G401.6 (cell line): ENCODE results near the gene MAD2L2.

Source experiments
- FAIRE-seq: peaks from 2 replicates; lab custom pipeline; 2012; peaks lifted over from hg19 to GRCh38; lab: Jason Lieb, UNC

MAD2L2 gene

DNA sequence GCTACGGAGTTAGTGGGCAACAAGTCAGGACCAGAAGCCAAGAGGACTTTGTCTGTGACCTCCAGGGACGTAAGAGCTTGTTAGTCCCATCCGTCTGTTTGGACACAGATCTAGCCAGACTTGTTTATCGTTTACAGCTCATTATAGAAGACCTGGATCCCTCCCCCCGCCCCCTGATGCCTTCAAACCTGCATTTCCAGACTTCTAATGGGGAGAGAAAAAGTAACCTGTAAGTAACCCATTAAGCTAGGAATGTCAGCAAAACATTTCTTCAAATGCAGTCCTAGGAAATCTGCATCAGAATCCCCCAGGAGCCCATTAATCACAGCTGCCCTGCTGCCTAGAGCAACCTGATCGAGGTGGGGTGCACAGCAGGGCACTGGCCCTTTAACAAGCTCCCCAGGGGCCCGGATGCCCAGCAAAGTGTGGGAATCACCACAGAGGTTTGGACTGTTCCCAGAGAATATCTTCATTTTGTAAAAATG is 1.4 kb upstream of the MAD2L2 start:
- FAIRE-seq, result no peak

GRCh38 chr1:11680270-11681070 is 478 bp downstream of the MAD2L2 start:
- no peak for FAIRE-seq

DNA sequence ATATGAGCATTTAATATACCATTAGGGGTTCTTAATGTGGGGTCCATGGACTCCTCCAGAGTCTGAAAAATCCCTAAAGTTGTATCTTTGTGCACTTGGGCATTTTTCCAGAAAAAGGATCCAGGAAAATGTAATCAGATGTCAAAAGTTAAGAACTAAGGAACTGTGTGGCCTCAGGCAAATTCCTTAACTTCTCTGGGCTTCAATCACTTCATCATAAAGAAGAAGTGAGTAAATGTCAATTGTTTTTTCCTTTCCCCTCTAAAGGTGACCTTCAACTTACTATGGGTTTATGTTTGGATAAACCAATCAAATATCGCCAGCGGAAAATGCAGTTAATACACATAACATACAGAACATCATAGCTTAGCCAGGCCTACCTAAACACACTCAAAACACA is 2.5 kb downstream of the MAD2L2 start:
- no peak for FAIRE-seq

DNA sequence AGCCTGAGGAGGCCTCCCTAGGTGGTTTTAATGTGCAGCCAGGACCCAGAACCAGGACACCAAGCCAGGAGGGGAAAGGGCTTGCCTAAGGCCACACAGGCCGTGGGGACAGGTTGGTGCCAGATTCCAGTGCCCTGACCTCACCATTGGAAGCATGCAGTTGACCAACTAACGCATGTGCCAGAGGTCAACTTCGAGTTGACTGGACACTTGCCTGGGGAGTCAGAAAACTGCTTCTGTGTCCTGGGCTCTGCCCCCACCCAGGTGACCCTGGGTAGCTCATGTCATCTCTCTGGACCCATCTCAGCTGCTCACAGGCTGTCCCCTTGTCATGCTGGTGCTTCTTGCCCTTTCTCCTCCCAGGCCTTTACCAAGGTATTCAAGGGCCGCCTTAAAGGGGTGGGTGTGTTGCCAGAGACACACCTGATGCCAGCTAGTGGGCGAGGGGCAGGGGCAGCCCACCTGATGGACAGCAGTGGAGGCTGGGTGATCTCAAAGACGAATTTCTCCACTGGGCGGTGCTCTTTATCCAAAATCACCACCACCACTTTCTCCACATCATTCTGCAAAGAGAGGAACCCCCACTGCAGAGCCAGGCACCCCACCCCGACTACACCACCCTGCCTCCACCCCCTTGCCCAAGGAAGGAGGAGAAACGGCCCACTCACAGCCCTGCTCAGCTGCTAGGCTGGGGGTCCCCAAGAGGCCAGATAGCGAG is 4.4 kb downstream of the MAD2L2 start:
- FAIRE-seq, result no peak

GRCh38 chr1:11675325-11675724 is 5.6 kb downstream of the MAD2L2 start:
- FAIRE-seq, result no peak

DNA sequence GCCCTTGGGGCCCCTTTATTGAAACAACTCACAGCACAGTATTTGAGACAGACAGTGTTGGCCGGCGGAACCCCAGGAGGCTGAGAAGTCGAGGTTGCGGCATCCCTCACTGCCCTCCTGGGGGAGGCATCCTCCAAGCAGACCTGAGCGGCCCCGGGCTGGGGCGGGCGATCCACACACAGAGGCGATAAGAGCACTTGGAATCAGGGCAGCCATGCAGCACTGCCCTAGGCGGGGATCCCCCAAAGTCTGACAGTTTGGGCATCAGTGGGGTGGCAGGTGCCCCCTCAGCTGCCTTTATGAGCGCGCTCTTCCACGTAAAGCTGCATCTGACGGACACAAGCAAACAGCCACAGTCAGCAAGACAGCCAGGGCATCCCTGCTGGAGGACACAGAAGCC is 6.5 kb downstream of the MAD2L2 start:
- no peak for FAIRE-seq

DNA sequence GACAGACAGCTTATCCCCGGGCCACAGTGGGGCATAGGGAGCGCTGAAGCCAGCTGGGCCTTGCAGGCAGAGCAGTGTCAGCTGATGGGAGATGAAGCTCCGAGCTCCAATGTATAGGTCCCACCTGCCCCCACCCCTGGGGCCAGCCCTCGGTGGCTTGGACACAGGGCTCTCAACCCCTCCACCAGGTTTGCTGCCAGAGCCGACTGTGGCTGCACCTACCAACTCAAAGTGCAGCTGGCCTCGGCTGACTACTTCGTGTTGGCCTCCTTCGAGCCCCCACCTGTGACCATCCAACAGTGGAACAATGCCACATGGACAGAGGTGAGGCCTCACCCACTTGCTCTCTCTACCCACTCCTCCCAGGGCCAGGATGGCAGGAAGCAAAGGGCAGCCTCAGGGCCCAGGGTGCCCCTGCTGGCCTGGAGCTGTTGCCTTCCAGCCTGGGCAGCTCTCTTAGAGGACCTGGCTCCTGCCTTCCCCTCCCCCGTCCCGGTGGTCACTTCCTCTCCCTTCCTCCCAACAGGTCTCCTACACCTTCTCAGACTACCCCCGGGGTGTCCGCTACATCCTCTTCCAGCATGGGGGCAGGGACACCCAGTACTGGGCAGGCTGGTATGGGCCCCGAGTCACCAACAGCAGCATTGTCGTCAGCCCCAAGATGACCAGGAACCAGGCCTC is 7.7 kb downstream of the MAD2L2 start:
- FAIRE-seq, result no peak

DNA sequence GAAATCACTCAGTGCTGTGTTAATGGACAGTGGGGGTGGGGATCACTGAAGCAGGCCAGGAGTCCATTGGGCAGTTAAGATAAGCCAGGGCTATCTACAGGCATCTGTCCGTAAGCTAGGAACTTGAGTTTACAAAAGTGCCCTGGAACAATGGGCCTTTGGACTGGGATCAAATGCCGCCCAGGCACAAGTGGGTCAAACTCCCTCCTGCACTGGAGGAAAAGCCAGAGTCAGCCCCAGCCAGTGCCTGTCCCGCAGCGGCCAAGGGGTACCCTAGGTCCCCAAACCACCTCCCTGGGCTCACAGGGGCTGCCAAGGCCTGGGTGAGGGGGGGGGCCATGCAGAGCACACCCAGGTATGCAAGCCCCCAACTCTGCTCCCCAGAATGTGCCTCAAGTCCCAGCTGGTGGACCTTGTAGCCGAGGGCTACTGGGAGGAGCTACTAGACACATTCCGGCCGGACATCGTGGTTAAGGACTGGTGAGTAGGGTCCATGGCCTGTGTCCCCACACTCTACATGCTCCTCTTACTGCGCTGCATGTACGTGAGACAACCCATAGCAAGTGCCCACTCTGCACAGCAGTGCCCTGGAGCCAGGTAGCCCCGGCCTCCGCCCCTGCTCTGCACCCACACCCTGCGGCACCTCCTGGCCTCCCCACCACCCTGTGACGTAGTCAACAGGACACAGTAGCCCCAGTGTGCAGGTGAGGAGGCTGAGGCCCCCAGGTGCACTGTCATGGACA is 9.2 kb downstream of the MAD2L2 start:
- FAIRE-seq, result no peak

DNA sequence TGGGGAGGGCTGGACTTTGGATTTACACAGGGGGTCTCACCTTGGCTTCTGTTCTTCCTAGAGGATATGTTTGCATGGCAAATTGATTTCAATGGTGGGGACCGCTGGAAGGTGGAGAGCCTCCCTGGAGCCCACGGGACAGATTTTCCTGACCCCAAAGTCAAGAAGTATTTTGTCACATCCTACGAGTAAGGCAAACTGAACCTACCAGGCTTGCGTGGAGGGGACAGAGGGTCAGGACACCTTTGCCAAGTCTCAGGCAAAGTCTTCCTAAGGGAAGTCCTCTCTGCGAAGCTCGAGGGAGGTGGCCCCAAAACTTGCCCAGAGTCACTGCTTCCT is 9.8 kb downstream of the MAD2L2 start:
- FAIRE-seq, result no peak

- no peak for FAIRE-seq
These were observed 10.2 kb downstream of the MAD2L2 start for GRCh38 chr1:11670747-11671146.

DNA sequence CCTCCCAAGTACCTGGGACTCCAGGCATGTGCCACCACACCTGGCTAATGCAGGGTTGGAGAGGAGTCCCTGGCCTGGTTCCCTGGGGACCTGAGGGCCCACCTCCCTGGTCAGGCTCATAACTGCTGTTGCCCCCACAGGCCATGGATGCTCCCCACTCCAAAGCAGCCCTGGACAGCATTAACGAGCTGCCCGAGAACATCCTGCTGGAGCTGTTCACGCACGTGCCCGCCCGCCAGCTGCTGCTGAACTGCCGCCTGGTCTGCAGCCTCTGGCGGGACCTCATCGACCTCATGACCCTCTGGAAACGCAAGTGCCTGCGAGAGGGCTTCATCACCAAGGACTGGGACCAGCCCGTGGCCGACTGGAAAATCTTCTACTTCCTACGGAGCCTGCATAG is 12.4 kb downstream of the MAD2L2 start:
- FAIRE-seq, result no peak

GRCh38 chr1:11664336-11665065 is 16.4 kb downstream of the MAD2L2 start:
- no peak for FAIRE-seq

GRCh38 chr1:11661103-11661502 is 19.8 kb downstream of the MAD2L2 start:
- FAIRE-seq, result no peak

GRCh38 chr1:11659748-11660147 is 21.2 kb downstream of the MAD2L2 start:
- FAIRE-seq, result no peak

DNA sequence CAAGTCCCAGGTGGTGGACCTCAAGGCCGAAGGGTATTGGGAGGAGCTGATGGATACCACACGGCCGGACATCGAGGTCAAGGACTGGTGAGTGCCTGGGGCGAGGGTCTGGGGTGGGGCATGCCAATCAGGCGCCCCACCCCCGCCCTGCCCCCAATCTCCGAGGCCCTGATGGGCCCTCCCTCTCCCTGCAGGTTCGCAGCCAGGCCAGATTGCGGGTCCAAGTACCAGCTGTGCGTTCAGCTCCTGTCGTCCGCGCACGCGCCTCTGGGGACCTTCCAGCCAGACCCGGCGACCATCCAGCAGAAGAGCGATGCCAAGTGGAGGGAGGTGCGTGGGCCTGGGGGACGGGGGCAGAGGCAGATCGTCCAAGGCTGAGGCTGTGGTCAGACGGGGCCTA is 22.4 kb downstream of the MAD2L2 start:
- no peak for FAIRE-seq

GRCh38 chr1:11657654-11658053 is 23.3 kb downstream of the MAD2L2 start:
- FAIRE-seq, result no peak

GRCh38 chr1:11654939-11655808 is 25.8 kb downstream of the MAD2L2 start:
- FAIRE-seq, result no peak

DNA sequence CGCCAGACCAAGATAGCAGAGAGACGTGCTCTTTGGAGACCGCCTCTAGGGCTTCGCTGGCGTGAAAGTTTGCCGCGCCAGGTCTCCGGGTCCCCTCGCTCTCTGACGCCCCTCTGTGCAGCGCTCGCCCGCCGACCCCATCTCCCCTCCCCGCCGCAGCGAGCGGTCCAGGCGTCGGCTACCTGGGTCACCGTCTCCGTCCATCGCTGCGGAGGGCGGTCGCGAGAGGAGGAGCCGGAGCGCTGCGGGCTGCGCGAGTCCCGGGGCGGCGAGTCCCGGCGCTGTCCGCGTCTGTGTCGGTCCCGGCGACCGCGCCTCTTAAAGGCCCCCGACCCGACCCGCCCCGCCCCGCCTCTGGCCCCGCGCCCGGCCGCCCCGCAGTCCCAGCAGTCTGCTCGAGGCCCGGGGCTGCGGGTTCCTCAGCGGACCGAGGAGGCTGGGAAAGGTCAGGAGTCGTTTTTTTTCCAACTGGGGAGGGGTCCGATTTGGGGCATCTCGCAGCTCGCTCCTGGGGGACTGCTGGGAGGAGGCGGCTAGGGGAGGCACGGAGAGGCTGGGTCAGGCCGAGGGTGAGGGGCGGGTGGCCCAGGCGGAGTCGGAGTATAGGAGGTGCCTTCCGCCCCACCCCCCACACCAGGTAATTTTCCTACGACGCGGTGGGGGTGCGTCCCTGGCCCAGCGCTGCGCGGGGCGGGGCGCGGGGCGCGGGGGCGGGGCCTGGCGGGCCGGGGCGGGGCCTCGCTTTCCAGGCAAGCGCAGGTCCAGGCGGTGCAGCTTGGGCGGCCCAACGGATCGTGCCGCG is 26.6 kb downstream of the MAD2L2 start, which contains the start of the genes FBXO2 and FBXO44:
FBXO2 (minus strand) TSS at position 293 of the 802 bp plus-strand sequence; CDS start at position 204, 89 bp downstream.
FBXO44 (plus strand) TSS at position 741 of the 802 bp plus-strand sequence. CDS start 959 bp downstream, outside the sequence.
- FAIRE-seq, result no peak

DNA sequence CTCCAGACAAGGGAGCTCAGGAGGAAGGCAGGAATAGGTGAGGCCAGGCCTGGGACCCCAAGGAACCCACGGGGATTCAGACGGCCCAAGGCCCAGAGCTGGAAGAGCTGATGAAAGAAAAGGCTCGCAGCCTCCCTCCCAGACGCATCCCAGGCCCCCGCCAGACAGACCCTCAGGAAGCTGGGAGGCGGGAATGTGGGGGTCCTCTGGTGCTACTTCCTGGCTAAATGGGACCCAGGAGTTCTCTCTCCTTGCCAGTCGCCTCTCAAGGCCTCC is 27.1 kb downstream of the MAD2L2 start:
- no peak for FAIRE-seq
